Measurements from ENCODE around the gene HERPUD2. TPM values are rescaled to one million over a fixed set of nuclear protein-coding genes. Genes with fewer than 3 reads are reported as not detected.
A peak's percentile ranks its signal among the peaks of the same experiment; 100 is the strongest.
"Not testable (repeated sequence)": the region's sequence is repeated elsewhere in the genome, so short reads cannot be mapped to it uniquely, and the experiment has no call there.

Gene HERPUD2
- total RNA-seq, 1 donor from 2014 or later: 19.8 TPM

DNA sequence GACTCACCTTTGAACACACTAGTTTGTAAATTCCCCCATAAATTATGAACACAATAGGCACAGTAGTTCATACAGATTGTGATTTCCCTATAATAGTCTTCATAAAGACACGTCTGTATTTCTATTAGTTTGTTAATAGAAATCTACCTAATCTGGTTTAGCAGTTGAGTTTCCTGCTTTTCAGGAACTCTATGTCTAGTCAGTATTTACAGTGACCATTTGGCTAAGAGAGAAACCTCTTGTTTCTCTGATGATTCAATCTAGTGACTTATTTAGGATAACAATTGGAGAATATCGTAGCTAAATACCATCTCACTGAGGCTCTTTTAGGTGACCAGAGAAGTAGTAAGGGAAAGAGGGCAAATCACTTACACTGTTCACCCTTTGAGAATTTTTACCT lies 5.9 kb upstream of the HERPUD2 start:
- H3K9ac ChIP-seq (ENCODE audit: low read depth in 1 of 3, low read length in 3 of 3): no peak overlapping the region
- no peaks in the 10 kb centered on the region for H3K9me3 ChIP-seq (ENCODE audit: control insufficient read depth in 3 of 3, low read length in 3 of 3)
- H3K4me3 ChIP-seq (ENCODE audit: low read length in 3 of 3): no peak overlapping the region
- peaks cover 1 to 12% (median 4%) of the 10 kb centered on the region in 3 donors for H3K4me1 ChIP-seq (ENCODE audit: control insufficient read depth in 3 of 3, insufficient read depth in 3 of 3, low read length in 3 of 3)
- H3K36me3 ChIP-seq (ENCODE audit: control insufficient read depth in 3 of 3, insufficient read depth in 3 of 3, low read length in 3 of 3): peaks cover 2 to 3% (median 2%) of the 10 kb centered on the region in 3 donors
- no peaks in the 10 kb centered on the region for H3K27me3 ChIP-seq (ENCODE audit: control insufficient read depth in 3 of 3, insufficient read depth in 3 of 3, low read length in 3 of 3)
- H3K27ac ChIP-seq (ENCODE audit: low read depth, low read length): no peak overlapping the region

DNA sequence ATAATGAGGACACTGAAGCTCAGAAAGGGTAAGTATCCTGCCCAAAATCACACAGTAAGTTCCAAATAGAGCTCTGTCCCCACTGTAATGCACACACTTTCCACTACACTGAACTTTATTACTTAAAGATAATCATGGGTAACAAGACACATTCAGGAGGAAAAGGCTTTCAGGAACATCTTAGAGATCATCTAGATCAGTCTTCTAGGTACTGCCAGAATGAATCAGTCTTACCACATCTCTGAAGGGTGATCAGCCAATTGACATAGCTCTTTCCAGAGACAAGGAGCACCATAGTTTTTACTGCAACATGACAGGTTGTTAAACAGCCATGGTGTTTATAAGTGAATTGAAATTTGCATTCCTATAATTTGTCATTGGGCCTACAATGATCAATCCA lies 5.4 kb upstream of the HERPUD2 start:
- H3K4me1 ChIP-seq (ENCODE audit: control insufficient read depth in 3 of 3, insufficient read depth in 3 of 3, low read length in 3 of 3): peaks cover 6 to 17% (median 8%) of the 10 kb centered on the region in 3 donors
- no peaks in the 10 kb centered on the region for H3K27me3 ChIP-seq (ENCODE audit: control insufficient read depth in 3 of 3, insufficient read depth in 3 of 3, low read length in 3 of 3)
- no peaks in the 10 kb centered on the region for H3K9me3 ChIP-seq (ENCODE audit: control insufficient read depth in 3 of 3, low read length in 3 of 3)
- H3K27ac ChIP-seq (ENCODE audit: low read depth, low read length): no peak overlapping the region
- H3K4me3 ChIP-seq (ENCODE audit: low read length in 3 of 3): no peak overlapping the region
- H3K9ac ChIP-seq (ENCODE audit: low read depth in 1 of 3, low read length in 3 of 3): no peak overlapping the region
- peaks cover 2 to 3% (median 2%) of the 10 kb centered on the region in 3 donors for H3K36me3 ChIP-seq (ENCODE audit: control insufficient read depth in 3 of 3, insufficient read depth in 3 of 3, low read length in 3 of 3)

DNA sequence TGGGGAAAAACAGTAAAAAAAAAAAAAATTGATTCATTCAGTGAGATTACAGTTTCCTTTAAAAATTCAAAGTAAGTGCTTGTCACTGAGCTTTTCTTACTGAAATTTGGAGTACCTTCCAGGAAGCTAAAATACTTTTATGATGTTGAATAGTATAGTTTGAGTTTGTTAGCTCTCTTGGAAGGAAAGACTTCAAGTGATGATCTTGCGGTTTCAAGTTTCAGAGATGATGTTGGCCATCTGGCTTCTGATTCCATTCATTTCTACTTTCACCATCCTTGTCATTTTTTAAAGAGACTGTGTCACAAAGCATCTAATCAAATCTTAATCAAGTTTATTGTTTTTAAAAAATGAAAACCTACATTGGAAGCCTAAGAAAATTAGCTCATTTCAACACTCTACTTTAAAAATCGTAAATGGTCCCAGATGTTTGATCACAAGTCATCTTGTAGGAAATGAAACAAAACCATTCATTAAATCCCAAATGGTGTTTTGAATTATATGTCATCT lies 4.9 kb upstream of the HERPUD2 start:
- Histone ChIP-seq H3K36me3 (ENCODE audit: control insufficient read depth in 3 of 3, insufficient read depth in 3 of 3, low read length in 3 of 3) (peaks cover 2 to 3% (median 2%) of the 10 kb centered on the region in 3 donors), H3K4me3 (ENCODE audit: low read length in 3 of 3) (no peak overlapping the region), H3K27me3 (ENCODE audit: control insufficient read depth in 3 of 3, insufficient read depth in 3 of 3, low read length in 3 of 3) (no peaks in the 10 kb centered on the region), H3K4me1 (ENCODE audit: control insufficient read depth in 3 of 3, insufficient read depth in 3 of 3, low read length in 3 of 3) (peaks cover 7 to 19% (median 8%) of the 10 kb centered on the region in 3 donors), H3K27ac (ENCODE audit: low read depth, low read length) (no peak overlapping the region), H3K9me3 (ENCODE audit: control insufficient read depth in 3 of 3, low read length in 3 of 3) (no peaks in the 10 kb centered on the region), H3K9ac (ENCODE audit: low read depth in 1 of 3, low read length in 3 of 3) (no peak overlapping the region)

DNA sequence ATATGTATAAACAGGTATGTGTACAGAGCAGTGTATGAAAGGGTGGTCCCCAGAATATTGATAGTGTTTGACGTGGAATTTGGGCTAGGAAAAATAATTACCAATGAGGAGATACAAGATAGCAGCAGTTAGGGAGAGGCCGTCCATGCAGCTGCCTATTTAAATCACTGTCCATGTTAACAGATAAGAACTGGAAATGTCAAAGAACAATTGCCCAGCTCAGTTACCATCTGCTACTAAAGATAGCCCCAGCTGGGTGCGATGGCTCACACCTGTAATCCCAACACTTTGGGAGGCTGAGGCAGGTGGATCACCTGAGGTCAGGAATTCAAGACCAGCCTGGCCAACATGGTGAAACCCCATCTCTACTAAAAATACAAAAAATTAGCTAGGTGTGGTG lies 3.4 kb upstream of the HERPUD2 start:
- not testable (repeated sequence) for H3K27ac ChIP-seq (ENCODE audit: low read depth, low read length); H3K9me3 ChIP-seq (ENCODE audit: control insufficient read depth in 3 of 3, low read length in 3 of 3); H3K9ac ChIP-seq (ENCODE audit: low read depth in 1 of 3, low read length in 3 of 3); H3K36me3 ChIP-seq (ENCODE audit: control insufficient read depth in 3 of 3, insufficient read depth in 3 of 3, low read length in 3 of 3); H3K4me3 ChIP-seq (ENCODE audit: low read length in 3 of 3); H3K27me3 ChIP-seq (ENCODE audit: control insufficient read depth in 3 of 3, insufficient read depth in 3 of 3, low read length in 3 of 3)
- peaks cover 13 to 27% (median 14%) of the 10 kb centered on the region in 3 donors for H3K4me1 ChIP-seq (ENCODE audit: control insufficient read depth in 3 of 3, insufficient read depth in 3 of 3, low read length in 3 of 3)

DNA sequence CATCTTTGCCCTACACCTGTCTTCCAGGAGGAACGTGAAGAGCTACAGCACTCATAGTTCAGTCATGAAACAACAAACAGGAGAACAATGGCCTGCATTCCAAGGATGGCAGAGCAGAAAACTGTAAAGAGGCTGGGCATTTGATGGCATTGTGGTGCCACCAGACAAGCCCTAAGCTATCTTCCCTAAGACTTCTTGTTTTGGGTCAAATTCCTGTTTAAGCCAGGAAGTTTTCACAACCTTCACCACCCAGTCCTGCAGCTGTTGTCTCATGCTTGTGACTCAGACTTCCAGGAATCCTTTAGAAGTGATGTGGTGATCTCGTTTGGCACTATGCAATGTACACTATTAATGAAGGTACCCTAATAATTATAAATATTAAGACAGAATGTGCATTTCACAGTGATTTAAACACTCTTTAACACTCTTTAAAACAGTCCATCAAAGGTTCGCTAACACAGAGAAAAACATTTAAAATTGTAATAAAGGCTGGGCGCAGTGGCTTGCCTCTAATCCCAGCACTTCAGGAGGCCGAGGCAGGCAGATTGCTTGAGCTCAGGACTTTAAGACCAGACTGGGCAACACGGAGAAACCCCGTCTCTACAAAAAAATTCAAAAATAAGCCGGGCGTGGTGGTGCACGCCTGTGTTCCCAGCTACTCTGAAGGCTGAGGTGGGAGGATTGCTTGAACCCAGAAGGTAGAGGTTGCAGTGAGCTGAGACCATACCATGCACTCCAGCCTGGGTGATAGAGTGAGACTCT lies 2.7 kb upstream of the HERPUD2 start:
- no peaks in the 10 kb centered on the region for H3K27me3 ChIP-seq (ENCODE audit: control insufficient read depth in 3 of 3, insufficient read depth in 3 of 3, low read length in 3 of 3)
- H3K27ac ChIP-seq (ENCODE audit: low read depth, low read length): no peak overlapping the region
- no peak overlapping the region for H3K9ac ChIP-seq (ENCODE audit: low read depth in 1 of 3, low read length in 3 of 3)
- H3K4me1 ChIP-seq (ENCODE audit: control insufficient read depth in 3 of 3, insufficient read depth in 3 of 3, low read length in 3 of 3): peaks cover 21 to 27% (median 22%) of the 10 kb centered on the region in 3 donors
- peaks cover 2 to 3% (median 2%) of the 10 kb centered on the region in 3 donors for H3K36me3 ChIP-seq (ENCODE audit: control insufficient read depth in 3 of 3, insufficient read depth in 3 of 3, low read length in 3 of 3)
- H3K9me3 ChIP-seq (ENCODE audit: control insufficient read depth in 3 of 3, low read length in 3 of 3): no peaks in the 10 kb centered on the region
- no peak overlapping the region for H3K4me3 ChIP-seq (ENCODE audit: low read length in 3 of 3)

DNA sequence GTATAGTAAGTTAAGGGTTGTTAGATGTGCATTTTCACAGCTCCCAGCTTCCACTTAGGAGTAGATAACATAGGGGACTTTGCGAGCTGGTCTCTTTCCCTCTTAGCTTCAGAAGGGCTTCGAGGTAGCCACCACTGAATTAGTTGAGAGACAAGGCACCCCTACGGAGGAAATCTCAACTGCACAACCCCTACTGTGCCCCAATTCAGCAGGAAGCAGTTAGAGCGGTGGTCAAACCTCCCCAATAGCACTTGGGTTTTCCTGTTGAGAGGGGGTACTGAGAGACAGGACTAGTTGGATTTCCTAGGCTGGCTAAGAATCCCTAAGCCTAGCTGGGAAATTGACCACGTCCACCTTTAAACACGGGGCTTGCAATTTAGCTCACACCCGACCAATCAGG lies 1.1 kb upstream of the HERPUD2 start:
- no peak overlapping the region for H3K27ac ChIP-seq (ENCODE audit: low read depth, low read length)
- H3K9ac ChIP-seq (ENCODE audit: low read depth in 1 of 3, low read length in 3 of 3): peak overlapping the region in 2 of 3 donors; percentile 94 to 95
- H3K9me3 ChIP-seq (ENCODE audit: control insufficient read depth in 3 of 3, low read length in 3 of 3): no peaks in the 10 kb centered on the region
- H3K36me3 ChIP-seq (ENCODE audit: control insufficient read depth in 3 of 3, insufficient read depth in 3 of 3, low read length in 3 of 3): peaks cover 2 to 3% (median 2%) of the 10 kb centered on the region in 3 donors
- H3K27me3 ChIP-seq (ENCODE audit: control insufficient read depth in 3 of 3, insufficient read depth in 3 of 3, low read length in 3 of 3): no peaks in the 10 kb centered on the region
- H3K4me3 ChIP-seq (ENCODE audit: low read length in 3 of 3): peak overlapping the region; percentile 86 to 98 (median 96)
- peaks cover 34 to 39% (median 34%) of the 10 kb centered on the region in 3 donors for H3K4me1 ChIP-seq (ENCODE audit: control insufficient read depth in 3 of 3, insufficient read depth in 3 of 3, low read length in 3 of 3)

DNA sequence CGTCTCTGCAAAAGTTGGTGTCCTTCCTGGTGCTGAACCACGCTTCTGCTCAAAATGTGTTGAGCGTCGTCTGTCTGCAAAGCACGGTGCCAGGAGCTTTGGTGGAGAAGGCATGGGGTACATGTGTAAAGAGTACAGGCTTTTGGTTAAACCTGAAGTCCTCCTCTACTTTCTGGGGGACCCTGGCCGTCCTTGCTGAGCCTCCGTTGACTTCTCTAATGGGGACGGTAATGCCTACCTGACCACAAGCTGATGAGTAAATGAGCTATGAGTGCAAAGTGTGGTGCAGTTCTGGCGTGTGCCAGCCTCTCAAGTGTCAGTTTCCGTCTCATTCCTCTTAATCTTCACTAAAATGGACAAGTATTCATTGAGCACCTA lies 527 bp upstream of the HERPUD2 start:
- H3K4me1 ChIP-seq (ENCODE audit: control insufficient read depth in 3 of 3, insufficient read depth in 3 of 3, low read length in 3 of 3): peaks cover 34 to 42% (median 36%) of the 10 kb centered on the region in 3 donors

DNA sequence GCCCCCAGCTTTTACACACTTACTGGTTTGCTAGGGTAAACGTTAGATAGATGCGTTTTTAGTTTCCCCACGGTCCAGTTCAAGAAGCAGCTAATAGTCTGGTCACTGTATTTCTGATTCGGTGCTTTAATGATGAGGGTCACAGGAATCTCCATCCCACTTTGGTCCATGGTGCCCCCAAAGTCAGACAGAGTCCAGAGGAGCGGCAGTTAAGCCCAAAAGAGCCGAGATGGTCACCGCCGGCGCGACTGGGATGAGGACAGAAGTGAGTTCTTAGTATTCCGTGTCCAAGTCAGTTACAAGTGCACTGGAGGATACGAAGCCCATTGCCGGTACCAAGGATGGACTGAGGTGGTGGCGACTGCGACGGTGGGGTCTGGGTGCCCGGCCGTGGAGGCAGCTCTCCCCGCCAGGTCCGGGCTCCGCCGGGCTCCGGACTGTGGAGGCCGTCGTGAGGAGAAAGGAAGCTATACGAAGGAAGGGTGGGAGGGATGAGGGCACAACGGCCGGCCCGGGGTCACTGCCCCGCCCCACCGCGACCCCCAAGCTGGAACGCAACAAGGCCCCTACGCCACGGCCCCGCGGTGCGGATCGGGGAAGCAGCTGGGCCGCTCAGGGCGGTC lies 663 bp downstream of the HERPUD2 start:
- H3K4me1 ChIP-seq (ENCODE audit: control insufficient read depth in 3 of 3, insufficient read depth in 3 of 3, low read length in 3 of 3): peaks cover 36 to 42% (median 37%) of the 10 kb centered on the region in 3 donors

More for the DNA sequence above, 527 bp upstream of the HERPUD2 start:
- H3K27ac ChIP-seq (ENCODE audit: low read depth, low read length): peak overlapping the region; percentile 90
- H3K4me3 ChIP-seq (ENCODE audit: low read length in 3 of 3): peak overlapping the region; percentile 86 to 98 (median 96)
- H3K36me3 ChIP-seq (ENCODE audit: control insufficient read depth in 3 of 3, insufficient read depth in 3 of 3, low read length in 3 of 3): peaks cover 2 to 3% (median 2%) of the 10 kb centered on the region in 3 donors
- H3K9ac ChIP-seq (ENCODE audit: low read depth in 1 of 3, low read length in 3 of 3): peak overlapping the region; percentile 88 to 95 (median 94)
- no peaks in the 10 kb centered on the region for H3K27me3 ChIP-seq (ENCODE audit: control insufficient read depth in 3 of 3, insufficient read depth in 3 of 3, low read length in 3 of 3)
- no peaks in the 10 kb centered on the region for H3K9me3 ChIP-seq (ENCODE audit: control insufficient read depth in 3 of 3, low read length in 3 of 3)

DNA sequence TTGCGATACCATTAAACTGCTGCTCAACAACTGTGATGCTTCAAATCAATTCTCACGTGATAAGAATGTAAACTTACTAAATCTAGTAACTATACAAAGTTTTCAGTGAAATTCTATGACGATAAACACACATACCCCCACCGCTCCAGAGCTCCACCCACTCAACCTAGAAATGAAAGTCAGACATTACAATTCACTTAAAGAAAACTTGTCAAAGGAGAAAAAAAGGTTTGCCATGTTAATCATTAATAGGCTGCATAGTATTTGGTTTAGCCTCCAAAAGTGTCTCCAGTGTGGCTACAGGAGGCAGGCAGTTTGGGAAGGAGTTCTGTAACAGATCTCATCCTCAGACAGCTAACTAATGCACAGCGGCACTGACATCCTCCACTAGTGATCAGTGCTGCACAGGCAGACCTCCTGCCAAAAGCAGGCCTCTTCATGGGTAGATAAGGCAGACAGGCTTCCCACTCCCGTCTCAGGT lies 3.1 kb downstream of the HERPUD2 start:
- Histone ChIP-seq H3K4me1 (ENCODE audit: control insufficient read depth in 3 of 3, insufficient read depth in 3 of 3, low read length in 3 of 3) (peaks cover 36 to 51% (median 50%) of the 10 kb centered on the region in 3 donors), H3K27me3 (ENCODE audit: control insufficient read depth in 3 of 3, insufficient read depth in 3 of 3, low read length in 3 of 3) (no peaks in the 10 kb centered on the region), H3K9ac (ENCODE audit: low read depth in 1 of 3, low read length in 3 of 3) (peak overlapping the region in 1 of 3 donors; percentile 12), H3K27ac (ENCODE audit: low read depth, low read length) (no peak overlapping the region), H3K9me3 (ENCODE audit: control insufficient read depth in 3 of 3, low read length in 3 of 3) (no peaks in the 10 kb centered on the region), H3K4me3 (ENCODE audit: low read length in 3 of 3) (peak overlapping the region; percentile 19 to 86 (median 42)), H3K36me3 (ENCODE audit: control insufficient read depth in 3 of 3, insufficient read depth in 3 of 3, low read length in 3 of 3) (peaks cover 0 to 1% (median 1%) of the 10 kb centered on the region in 3 donors)

More for the DNA sequence above, 663 bp downstream of the HERPUD2 start:
- Histone ChIP-seq H3K36me3 (ENCODE audit: control insufficient read depth in 3 of 3, insufficient read depth in 3 of 3, low read length in 3 of 3) (peaks cover 2 to 3% (median 2%) of the 10 kb centered on the region in 3 donors), H3K9ac (ENCODE audit: low read depth in 1 of 3, low read length in 3 of 3) (peak overlapping the region; percentile 88 to 95 (median 94)), H3K9me3 (ENCODE audit: control insufficient read depth in 3 of 3, low read length in 3 of 3) (no peaks in the 10 kb centered on the region), H3K27ac (ENCODE audit: low read depth, low read length) (peak overlapping the region; percentile 90), H3K27me3 (ENCODE audit: control insufficient read depth in 3 of 3, insufficient read depth in 3 of 3, low read length in 3 of 3) (no peaks in the 10 kb centered on the region), H3K4me3 (ENCODE audit: low read length in 3 of 3) (peak overlapping the region; percentile 86 to 98 (median 96))
